HG03432 (cell line): ENCODE data around the gene MORC4.

Experiments
- ATAC-seq: cut with Tn5 transposase; IDR thresholded peaks from one replicate; pipeline ENCODE4 v1.9.1; 2021; ENCODE audit warnings: mild to moderate bottlenecking, moderate library complexity; ENCODE audit not compliant: unreplicated experiment

MORC4 gene

DNA sequence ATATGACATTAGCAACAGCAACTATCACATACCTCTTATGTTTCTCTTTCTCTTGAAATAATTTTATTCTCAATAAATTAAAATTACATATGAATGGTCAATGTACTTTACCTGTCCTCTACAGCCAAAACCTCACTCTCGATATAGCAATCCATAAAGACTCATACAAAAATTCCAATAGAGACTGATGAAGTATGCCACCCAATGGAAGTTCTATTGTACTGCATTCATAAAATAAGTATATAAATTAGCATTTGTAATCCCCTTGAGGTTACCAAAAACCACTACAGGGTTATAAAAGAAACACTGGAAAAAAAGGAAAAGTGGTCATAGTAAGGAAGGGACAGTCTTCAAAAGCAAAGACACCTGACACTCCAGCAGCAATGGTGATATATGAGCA, 47.0 kb downstream of the MORC4 start:
- ATAC-seq = no peak

DNA sequence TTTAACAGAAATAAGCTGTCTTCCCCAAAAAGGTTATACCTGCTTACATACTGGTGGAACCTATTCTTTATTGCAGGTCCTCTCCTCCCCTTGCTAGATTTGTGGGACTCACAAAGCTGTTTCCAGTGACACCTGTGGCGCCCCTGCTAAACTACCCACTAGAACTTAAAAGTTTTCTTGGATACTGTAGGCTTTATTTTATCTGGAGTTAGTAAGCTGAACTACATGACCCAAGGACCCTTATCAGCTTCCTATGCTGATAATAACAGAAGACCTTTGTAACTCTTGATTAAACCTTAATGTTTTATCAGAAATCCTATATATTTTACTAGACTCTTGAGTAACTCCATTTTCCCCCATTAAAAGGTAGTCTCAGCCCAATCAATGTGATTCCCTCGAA, 47.5 kb downstream of the MORC4 start:
- ATAC-seq = no peak

DNA sequence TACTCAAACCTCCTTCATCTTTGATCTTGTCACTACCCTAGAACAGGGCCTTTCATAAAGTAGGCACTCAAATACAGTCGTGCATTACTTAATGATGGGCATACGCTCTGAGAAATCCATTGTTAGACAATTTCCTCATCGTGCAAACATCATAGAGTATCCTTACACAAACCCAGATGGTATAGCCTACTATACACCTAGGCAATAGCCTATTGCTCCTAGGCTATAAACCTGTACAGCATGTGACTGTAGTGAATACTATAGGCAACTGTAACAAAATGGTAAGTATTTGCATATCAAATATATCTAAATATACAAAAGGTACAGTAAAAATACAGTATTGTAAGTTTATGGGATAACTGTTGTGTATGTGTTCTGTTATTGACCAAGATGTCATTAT, 47.9 kb downstream of the MORC4 start:
- ATAC-seq = no peak

DNA sequence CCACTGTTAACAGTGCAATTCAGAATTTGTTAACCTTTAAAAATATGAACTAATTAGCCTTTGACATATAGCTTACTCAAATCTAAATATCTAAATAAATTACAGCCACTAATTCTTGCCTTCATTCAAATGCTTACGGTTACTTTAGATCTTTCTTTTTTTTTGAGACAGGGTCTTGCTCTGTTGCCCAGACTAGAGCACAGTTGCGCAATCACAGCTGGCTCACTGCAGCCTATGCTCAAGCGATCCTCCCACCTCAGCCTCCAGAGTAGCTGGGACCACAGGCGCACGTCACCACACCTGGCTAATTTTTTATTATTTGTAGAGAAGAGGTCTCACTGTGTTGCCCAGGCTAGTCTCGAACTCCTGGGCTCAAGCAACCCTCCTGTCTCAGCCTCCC, 48.8 kb downstream of the MORC4 start:
- no peak for ATAC-seq

DNA sequence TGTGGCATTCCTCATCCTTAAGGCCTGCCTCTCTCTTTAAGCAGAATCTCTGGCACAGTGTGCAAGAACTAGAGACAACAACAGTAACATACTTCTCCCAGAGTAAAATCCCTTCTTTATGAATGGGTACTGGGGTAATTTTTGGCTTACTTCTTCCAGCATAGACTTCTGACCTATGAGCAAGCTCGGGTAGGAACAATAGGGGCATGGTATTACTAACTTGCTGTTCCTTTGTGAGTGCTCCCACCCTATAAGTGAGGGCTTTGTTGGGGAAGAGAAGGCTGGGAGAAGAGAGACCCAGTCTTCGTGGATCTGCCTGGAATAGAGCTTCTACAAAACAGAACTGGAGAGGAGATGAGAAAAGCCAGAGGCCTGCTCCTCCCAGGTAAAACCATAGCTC, 49.6 kb downstream of the MORC4 start:
- no peak for ATAC-seq

DNA sequence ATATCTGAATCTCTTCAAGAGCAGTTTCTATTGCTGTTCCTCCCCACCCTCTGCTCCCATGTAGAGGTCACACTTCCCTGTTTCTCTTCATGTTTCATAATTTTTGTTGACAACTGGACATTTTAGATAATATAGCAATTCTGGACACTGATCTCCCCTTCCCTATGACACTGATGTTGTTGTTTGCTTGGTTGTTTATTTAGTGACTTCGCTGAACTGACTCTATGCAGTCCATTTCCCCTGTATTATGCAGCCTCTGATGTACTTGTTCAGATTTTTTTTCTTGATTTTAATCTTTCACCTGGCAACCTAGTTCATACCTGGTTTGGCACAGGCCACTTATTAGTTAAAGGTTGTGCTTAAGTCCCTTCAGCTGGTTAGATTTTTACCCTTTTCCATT, 50.6 kb downstream of the MORC4 start:
- ATAC-seq = no peak

DNA sequence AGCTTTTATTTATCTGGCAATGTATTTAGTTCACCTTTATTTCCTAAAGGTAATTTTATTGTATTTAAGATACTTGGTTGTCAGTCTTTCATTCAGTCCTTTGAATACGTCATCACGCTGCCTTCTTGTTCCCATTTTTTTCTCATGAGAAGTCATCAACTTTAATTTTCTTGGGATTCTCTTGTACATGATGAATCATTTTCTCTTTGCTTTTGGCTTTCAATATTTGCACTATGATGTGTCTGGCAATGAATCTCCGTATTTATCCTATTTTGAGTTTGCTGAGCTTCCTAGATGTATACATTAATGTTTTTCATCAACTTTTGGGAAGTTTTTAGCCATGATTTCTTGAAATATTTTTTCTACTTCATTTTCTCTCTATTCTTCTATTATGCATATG, 51.4 kb downstream of the MORC4 start:
- no peak for ATAC-seq

DNA sequence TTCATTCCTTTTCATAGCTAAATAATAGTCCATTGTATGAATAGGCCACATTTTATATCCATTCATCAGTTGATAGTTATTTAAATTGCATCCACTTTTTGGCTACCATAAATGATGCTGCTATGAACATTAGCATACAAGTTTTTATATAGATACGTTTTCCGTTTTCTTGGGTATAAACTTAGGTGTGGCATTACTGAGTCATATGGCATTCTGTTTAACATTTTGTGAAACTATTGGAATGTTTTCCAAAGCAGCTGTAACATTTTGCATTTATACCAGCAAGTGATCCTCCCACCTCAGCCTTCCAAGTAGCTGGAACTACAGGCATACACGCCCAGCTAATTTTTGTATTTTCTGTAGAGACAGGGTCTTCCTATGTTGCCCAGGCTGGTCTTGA, 53.5 kb downstream of the MORC4 start:
- no peak for ATAC-seq

DNA sequence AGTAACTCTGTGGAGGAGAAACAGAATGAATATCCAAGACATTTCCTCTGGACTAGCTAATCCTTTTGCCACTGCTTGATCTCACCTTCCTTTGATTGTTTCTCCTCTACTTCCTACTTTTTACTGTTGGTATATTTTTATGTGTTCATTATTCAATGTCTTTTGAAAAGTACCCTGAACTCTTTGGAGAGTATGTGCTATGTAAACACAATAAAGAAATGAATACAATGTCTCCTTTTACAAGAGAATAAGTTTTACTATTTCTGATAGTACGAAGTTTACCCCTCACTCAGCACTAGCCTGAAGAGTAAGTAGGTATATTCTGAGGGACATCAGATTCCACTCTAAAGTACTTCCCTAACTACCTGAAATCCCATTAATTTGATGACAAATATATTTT, 59.9 kb downstream of the MORC4 start:
- ATAC-seq = no peak

DNA sequence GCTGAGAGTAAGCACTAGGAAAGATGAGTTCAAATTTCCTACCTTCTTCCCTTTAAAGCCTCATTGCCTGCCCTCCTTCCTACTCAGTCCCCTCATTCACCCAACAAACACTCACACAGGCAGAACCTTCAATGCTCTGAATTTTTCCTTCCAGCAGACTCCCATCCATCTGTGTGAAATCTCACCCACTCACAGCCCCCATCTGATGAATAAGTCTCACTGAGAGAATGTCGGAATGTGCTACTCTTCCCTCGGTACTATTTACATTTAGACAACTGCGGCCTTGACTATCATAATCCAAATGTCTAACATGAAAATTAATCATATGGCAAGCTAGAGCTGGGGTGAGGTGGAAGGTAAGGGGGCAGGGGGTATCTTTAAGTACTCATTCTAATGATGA, 60.4 kb downstream of the MORC4 start:
- no peak for ATAC-seq

DNA sequence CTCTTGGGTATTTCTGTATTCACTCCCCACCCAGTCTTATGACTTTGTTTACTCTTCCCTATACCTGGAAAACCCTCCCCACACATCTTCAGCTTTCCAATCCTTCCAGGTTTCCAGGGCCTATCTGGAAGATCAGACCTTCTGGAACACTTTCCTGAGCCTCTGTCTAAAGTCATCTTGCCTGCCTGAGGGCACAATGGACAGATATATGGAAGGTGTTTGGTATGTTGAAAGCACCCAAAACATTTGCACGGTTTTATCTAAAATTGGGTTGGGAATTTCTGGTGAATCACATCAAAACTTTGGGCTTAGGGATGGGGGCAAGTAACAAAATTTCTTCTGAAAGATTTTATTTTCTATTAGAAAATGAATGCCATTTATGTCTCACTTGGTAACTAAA, 63.8 kb downstream of the MORC4 start:
- ATAC-seq = no peak

DNA sequence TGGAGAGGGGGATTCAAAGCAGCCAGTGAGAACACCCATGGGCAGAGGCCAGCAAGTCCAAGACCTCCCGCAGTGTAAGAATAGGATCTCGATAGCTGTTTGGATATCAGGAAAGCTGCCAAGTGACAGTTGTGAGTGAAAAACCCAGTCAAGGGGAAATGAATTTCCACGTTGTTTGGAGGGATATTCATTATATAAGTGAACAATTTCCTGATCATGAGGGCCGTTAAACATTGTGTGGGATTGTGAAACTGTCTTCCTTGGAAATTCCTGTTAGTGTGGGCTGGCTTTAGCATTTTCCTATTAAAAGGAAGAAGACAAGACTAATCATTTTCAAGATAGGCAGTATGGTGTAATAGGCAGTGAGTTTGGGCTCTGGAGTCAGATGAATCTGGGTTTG, 64.8 kb downstream of the MORC4 start:
- ATAC-seq = no peak

DNA sequence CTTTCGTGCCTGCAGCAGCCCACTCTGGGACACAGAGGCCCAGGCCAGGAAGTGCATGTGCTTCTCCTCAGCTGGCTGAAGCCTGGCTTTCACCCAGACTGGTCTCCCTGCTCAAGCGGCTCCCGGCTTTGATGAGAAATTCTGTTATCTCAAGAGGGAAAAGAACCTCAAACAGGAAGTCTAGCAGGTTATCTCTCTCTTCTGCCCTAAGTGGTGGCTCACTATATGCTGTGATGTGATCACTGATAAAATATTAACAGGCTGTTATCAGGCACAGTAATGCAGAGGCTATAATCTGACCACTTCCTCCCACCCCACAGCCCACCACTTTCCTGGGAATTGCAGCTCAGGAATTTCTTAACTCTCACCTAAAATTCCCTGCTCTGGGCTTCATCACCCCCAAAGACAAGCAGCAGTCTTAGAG, 66.5 kb downstream of the MORC4 start:
- ATAC-seq = no peak

DNA sequence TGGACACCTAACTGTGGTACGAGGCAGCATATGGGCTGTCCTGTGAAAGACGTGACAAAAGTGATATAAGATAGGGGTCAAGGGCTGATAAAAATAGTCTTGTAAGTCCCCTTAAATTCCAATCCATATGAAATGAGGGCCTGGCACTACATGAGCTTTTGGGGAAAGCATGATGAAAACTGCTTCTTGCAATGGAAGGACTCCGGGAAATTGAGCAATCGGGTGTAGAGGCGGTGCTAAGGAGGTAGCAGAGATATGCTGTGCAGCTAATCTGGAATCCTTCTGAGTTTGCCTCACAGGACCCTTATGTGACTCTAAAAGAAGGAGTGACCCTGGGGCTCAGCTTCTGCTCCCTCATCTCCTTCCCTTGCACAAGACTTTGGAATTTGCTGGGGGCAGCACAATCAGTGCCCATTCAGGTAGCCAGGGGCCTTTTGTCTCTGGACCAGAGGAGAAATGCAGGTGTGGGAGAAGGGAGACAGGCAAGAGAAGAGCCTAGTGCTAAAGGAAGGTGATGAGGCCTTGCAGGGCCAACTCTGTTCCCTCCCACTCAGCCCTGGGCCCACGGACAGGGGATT, 67.0 kb downstream of the MORC4 start:
- no peak for ATAC-seq

DNA sequence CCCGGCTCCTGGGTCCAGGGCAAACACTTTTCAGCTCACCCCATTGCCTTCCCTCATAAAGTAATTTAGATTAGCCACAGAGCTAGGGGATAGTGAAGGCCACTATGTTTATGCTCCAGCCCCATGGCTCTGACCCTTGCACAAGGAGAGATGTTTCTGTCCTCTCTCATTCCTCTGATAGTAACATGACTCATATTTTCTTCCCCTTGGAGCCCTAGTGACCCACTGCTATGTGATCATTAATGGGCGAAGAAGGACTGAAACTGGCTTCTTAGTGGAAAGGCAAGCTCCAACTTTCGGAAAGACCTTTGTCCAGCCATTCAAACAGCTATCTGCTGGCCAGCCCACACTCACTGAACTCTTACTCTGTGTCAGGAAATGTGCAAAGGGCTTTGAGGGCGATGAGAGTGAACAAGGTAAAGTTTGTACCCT, 67.5 kb downstream of the MORC4 start:
- ATAC-seq = no peak

DNA sequence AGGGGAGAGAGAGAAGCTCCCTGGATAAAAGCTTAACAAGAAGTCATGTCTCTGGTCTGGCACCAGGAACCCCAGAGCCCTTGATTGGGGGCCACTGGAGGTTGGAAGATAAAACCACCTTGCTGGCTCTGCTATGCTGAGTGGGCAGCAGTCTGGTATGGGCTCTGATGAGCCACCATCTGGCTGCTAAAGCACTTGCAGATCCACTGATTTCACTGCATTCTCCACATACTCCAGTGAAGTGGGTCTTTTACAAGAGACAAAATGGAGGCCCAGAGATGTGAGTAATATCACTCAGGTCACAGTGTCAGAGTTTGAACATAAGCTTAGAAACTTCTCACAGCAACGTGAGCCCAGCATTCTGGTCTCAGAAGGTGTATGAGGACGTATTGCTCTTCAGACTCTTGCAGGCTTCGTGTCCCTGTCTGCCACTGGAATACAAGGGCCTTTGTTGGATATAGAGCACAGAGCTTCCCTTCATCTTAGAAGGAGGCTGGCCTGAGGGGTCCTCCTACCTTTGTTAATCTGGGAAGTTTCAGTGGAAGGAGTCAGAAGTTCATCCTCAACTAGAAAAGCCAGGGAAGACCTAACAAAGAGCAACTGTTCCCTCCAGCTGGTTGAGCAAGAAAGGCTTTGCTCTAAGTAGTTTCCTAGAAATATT, 68.1 kb downstream of the MORC4 start:
- ATAC-seq = no peak

DNA sequence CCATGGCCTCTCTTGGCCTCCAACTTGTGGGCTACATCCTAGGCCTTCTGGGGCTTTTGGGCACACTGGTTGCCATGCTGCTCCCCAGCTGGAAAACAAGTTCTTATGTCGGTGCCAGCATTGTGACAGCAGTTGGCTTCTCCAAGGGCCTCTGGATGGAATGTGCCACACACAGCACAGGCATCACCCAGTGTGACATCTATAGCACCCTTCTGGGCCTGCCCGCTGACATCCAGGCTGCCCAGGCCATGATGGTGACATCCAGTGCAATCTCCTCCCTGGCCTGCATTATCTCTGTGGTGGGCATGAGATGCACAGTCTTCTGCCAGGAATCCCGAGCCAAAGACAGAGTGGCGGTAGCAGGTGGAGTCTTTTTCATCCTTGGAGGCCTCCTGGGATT, 71.8 kb downstream of the MORC4 start:
- no peak for ATAC-seq

DNA sequence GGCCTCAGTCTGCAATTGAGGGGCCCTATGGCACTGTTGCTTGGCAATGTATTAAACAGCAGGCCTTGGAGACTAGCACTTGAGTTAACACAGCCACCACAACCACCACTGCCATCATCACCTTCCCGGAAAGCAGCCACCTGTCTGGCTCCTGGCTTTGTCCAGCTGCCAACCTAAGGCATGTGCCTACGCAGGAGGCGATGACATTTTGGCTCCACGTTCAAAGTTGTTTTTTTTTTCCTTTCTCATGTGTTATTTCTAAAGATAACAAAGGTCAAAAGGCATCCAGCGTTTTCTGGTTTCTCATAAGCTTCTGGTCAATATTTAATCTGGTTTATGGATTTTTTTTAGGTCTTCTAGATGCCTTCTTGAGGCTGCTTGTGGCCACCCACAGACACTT, 72.3 kb downstream of the MORC4 start:
- ATAC-seq = no peak

DNA sequence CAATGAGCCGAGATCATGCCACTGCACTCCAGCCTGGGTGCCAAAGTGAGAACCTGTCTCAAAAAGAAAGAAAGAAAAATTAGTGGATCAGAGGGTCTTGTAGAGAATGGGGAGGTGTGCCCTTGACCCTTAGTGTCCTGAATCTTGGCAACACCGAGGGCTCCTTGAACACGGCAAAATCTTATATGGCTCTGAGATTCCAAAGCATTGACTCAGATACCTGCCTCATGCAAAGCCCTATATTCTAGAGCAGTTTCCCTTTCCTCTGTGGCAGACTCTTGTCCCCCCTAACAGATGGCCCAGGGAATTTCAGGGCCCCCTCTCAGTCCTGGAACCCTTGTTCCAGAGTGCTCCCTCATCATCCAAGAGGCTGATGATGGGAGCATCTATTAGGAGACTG, 73.0 kb downstream of the MORC4 start:
- no peak for ATAC-seq

DNA sequence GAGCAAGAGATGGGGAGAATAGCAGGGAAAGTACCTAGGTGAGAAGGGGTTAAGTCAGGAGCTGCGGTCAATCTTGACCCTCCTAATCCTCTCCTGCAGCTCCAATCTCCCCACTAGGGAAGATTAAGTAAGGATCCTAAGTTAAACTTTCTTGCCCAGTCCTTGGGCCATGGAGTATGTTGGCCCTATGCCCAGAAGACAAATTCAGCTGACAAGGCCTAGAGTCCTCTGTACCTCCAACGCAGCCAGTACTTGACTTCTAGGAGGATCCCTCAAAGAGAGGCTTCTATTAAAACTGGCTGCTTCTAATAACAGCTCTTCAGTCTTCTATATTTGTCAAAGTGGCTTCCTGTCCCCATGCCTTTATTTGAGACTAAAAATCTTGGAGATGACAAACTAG, 78.4 kb downstream of the MORC4 start:
- no peak for ATAC-seq

DNA sequence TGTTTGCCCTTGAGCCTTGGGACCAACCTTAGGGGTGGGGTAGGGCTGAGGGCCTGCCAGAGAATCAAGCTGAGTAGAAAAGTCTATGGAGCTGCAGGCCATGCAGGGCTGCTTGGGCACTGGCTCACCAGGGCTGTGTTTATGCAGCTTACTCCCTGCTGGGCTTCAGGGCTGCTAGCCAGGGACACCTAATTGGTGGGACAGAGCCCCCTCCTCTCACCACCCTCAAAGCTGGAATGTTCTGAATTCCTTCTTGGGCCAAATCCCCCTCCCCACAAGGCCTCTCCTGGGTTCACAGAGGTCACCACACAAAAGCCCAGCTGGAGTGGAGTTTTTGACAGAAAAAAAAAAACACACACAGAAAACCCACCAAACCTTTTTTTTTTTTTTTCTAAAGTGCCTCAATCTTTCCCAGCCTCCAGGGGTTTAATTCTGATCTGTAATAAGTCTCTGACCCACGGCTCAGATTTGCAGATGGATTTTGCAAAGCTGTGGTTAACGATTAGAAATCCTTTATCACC, 80.0 kb downstream of the MORC4 start, which contains the start of gene CLDN2:
Gene CLDN2, plus strand, starts transcription at position 471 of the 521 bp plus-strand sequence. CDS start 7,827 bp downstream, outside the sequence.
- ATAC-seq = no peak

DNA sequence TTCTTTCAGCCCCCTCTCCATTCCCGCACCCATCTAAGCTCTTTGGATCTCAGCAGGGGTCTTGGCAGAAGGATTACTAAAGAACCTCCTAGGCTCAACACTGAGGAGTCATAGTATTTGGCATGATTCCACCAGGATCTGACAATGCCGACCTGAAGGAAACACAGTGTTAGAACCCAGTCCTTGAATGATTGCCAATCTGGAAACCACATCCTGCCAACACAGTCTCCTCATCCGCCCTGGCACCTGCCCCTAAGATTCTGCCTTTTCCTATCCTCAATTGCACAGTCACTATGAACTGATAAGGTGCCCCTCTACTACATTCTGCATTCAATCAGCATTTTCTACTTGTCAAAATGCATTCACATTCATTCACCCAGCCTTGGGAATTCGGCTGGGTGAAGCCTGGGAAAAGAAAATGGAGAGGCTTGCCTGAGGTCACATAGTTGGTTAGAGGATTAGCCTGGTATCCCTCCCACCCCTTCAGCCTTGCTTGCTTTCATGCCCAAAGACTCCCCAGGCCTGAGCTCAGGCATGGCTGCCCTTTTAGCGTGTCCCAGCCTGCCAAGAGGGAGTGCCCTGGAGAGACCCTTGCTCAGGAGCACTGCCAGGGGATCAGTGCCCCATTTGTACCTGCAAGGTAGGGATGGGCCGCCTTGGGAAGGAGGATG, 82.0 kb downstream of the MORC4 start:
- no peak for ATAC-seq
